Measurements from ENCODE around the gene GRIK4.

DNA sequence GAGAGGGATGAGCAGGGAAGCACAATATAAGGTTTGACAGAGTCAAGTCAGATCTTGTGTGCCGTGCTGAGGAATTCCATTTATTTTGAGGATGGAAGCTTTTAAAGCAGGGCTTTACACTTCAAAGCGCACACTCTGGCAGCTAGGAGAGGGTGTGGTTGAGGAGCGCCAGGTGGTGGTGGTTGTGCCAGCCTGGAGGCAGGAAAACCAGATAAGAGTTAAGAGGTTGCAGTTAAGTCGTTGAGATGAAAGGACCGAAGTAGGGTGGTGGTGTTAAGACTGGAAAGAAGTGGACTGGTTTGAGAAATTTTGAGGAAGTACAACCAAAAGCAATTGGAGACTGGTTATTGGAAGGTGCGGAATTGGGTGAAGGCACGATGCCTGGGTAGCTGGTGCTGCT is 280.8 kb downstream of the GRIK4 start:
- TF ChIP-seq, protein P1, sequence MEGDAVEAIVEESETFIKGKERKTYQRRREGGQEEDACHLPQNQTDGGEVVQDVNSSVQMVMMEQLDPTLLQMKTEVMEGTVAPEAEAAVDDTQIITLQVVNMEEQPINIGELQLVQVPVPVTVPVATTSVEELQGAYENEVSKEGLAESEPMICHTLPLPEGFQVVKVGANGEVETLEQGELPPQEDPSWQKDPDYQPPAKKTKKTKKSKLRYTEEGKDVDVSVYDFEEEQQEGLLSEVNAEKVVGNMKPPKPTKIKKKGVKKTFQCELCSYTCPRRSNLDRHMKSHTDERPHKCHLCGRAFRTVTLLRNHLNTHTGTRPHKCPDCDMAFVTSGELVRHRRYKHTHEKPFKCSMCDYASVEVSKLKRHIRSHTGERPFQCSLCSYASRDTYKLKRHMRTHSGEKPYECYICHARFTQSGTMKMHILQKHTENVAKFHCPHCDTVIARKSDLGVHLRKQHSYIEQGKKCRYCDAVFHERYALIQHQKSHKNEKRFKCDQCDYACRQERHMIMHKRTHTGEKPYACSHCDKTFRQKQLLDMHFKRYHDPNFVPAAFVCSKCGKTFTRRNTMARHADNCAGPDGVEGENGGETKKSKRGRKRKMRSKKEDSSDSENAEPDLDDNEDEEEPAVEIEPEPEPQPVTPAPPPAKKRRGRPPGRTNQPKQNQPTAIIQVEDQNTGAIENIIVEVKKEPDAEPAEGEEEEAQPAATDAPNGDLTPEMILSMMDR (IDR thresholded peaks at IDR 0.05), result no peak
- TF ChIP-seq EZH2 (IDR thresholded peaks at IDR 0.05) (no peak), EZH2phosphoT487 (IDR thresholded peaks at IDR 0.05) (no peak)
